ENCODE data around the gene PTCH2.

DNA sequence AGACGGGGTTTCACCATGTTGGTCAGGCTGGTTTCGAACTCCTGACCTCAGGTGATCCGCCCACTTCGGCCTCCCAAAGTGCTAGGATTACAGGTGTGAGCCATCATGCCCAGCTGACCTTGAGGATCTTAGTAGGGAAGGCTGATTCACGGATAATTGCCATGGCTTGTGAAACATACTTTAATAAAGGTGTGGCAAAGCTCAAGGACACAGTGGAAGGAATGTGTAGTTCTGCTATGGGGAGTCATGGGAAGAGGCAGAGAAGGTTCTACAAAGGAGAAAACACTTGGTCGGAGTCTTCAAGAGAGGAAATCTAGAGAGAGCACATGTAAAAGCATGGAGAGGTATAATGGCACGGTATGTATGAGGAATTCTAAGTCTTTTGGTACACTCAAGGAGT lies 12.7 kb upstream of the PTCH2 start:
- no peak for TF ChIP-seq POLR2A (IDR thresholded peaks at IDR 0.05)
- peak in 3 of 6 experiments; percentile 49 to 59 (median 50) for TF ChIP-seq CTCF (IDR thresholded peaks at IDR 0.05)

All from Peyer's patch (tissue), 4 donors.